Loucy (cell line): ENCODE measurements around the gene LUM.

Source experiments
- H2AFZ ChIP-seq: fragments of 200-600 bp; sonication (generic); 2 replicates; pipeline ENCODE4 v1.6.0; 2016; ENCODE audit warnings: antibody characterized with exemption, mild to moderate bottlenecking, low read length, moderate library complexity
- H3F3A ChIP-seq: fragments of 200-600 bp; 2 replicates; pipeline ENCODE4 v1.6.0; 2016; ENCODE audit warnings: antibody characterized with exemption, low read depth, mild to moderate bottlenecking
- H3K27me3 ChIP-seq: fragments of 200-600 bp; sonication (generic); 2 replicates; pipeline ENCODE4 v1.6.1; 2014; ENCODE audit warnings: low read length, mild to moderate bottlenecking; ENCODE audit not compliant: insufficient read depth, poor library complexity, severe bottlenecking
- H3K36me3 ChIP-seq: fragments of 200-600 bp; sonication (generic); 2 replicates; pipeline ENCODE4 v1.6.1; 2016; ENCODE audit warnings: low read length; ENCODE audit not compliant: insufficient read depth
- H3K4me1 ChIP-seq: fragments of 200-600 bp; sonication (generic); 2 replicates; pipeline ENCODE4 v1.5.1; 2014; ENCODE audit warnings: low read length, mild to moderate bottlenecking; ENCODE audit not compliant: insufficient read depth, poor library complexity, severe bottlenecking
- H3K4me2 ChIP-seq: fragments of 200-600 bp; sonication (generic); 2 replicates; pipeline ENCODE4 v1.6.0; 2014; ENCODE audit warnings: antibody characterized with exemption, low read length, low read depth, mild to moderate bottlenecking; ENCODE audit not compliant: poor library complexity, severe bottlenecking
- H3K4me3 ChIP-seq: fragments of 200-600 bp; sonication (generic); 2 replicates; pipeline ENCODE4 v1.5.1; 2014; ENCODE audit warnings: low read length, mild to moderate bottlenecking, mixed read lengths; ENCODE audit not compliant: poor library complexity, severe bottlenecking
- H3K79me2 ChIP-seq: fragments of 200-600 bp; sonication (generic); 2 replicates; pipeline ENCODE4 v1.6.1; 2014; ENCODE audit warnings: low read length; ENCODE audit not compliant: insufficient read depth
- H3K9ac ChIP-seq: fragments of 200-600 bp; sonication (generic); 2 replicates; pipeline ENCODE4 v1.6.0; 2014; ENCODE audit warnings: mild to moderate bottlenecking, low read depth, low read length, moderate library complexity; ENCODE audit not compliant: poor library complexity, severe bottlenecking
- H3K9me2 ChIP-seq: fragments of 200-600 bp; sonication (generic); replicated peaks from 2 replicates; pipeline ENCODE4 v1.6.1; 2016; ENCODE audit warnings: low read depth, low read length, mixed read lengths
- H3K9me3 ChIP-seq: fragments of 200-600 bp; sonication (generic); 2 replicates; pipeline ENCODE4 v1.6.1; 2014; ENCODE audit warnings: mild to moderate bottlenecking, antibody characterized with exemption, low read length, low read depth; ENCODE audit not compliant: insufficient read depth
- H4K20me1 ChIP-seq: fragments of 200-600 bp; sonication (generic); 2 replicates; pipeline ENCODE4 v1.6.0; 2014; ENCODE audit warnings: antibody characterized with exemption, low read length, mild to moderate bottlenecking; ENCODE audit not compliant: insufficient read depth, poor library complexity, severe bottlenecking
- CTCF ChIP-seq: fragments of 200-600 bp; sonication (generic); conservative IDR thresholded peaks from 2 replicates; pipeline ENCODE4 v1.5.1; 2014; ENCODE audit warnings: mild to moderate bottlenecking, antibody characterized with exemption, low read length
- EZH2phosphoT487 ChIP-seq: fragments of 200-600 bp; IDR thresholded peaks from 2 replicates; pipeline ENCODE4 v1.6.1; 2018; ENCODE audit warnings: antibody characterized with exemption, mild to moderate bottlenecking, moderate library complexity, borderline replicate concordance

Gene LUM

GRCh38 chr12:91127751-91128150 is 16.5 kb upstream of the LUM start:
- Histone ChIP-seq H3K27me3 (no peaks in the 10 kb centered on the region), H3K4me2 (no peak overlapping the region)

GRCh38 chr12:91127306-91127705 is 16.0 kb upstream of the LUM start:
- Histone ChIP-seq H3K79me2 (no peaks in the 10 kb centered on the region), H3K9me3 (no peaks in the 10 kb centered on the region), H3K4me3 (no peak overlapping the region), H3K27me3 (no peaks in the 10 kb centered on the region), H4K20me1 (no peaks in the 10 kb centered on the region), H3K9ac (no peak overlapping the region), H3K9me2 (no peaks in the 10 kb centered on the region), H3F3A (no peaks in the 10 kb centered on the region), H3K4me2 (no peak overlapping the region), H3K36me3 (no peaks in the 10 kb centered on the region), H3K4me1 (no peaks in the 10 kb centered on the region), H2AFZ (no peak overlapping the region)
- TF ChIP-seq CTCF = no peak

More at GRCh38 chr12:91127751-91128150, 16.5 kb upstream of the LUM start:
- H3K4me1 ChIP-seq = no peaks in the 10 kb centered on the region
- H2AFZ ChIP-seq = no peak overlapping the region
- no peaks in the 10 kb centered on the region for H4K20me1 ChIP-seq
- H3K79me2 ChIP-seq = no peaks in the 10 kb centered on the region
- no peaks in the 10 kb centered on the region for H3K36me3 ChIP-seq
- H3K4me3 ChIP-seq = no peak overlapping the region
- no peaks in the 10 kb centered on the region for H3K9me3 ChIP-seq
- H3K9ac ChIP-seq = no peak overlapping the region
- no peaks in the 10 kb centered on the region for H3F3A ChIP-seq
- no peak for TF ChIP-seq EZH2phosphoT487
- TF ChIP-seq CTCF = no peak
- no peaks in the 10 kb centered on the region for H3K9me2 ChIP-seq

- no peak overlapping the region for H2AFZ ChIP-seq
- H4K20me1 ChIP-seq = no peaks in the 10 kb centered on the region
- no peaks in the 10 kb centered on the region for H3K9me2 ChIP-seq
- no peaks in the 10 kb centered on the region for H3K79me2 ChIP-seq
- H3K36me3 ChIP-seq = no peaks in the 10 kb centered on the region
- no peak overlapping the region for H3K4me2 ChIP-seq
- no peak overlapping the region for H3K9ac ChIP-seq
- H3K4me3 ChIP-seq = no peak overlapping the region
- no peaks in the 10 kb centered on the region for H3F3A ChIP-seq
- TF ChIP-seq CTCF = no peak
- TF ChIP-seq EZH2phosphoT487 = no peak
- H3K27me3 ChIP-seq = no peaks in the 10 kb centered on the region
- no peaks in the 10 kb centered on the region for H3K4me1 ChIP-seq
- no peaks in the 10 kb centered on the region for H3K9me3 ChIP-seq
Observed at GRCh38 chr12:91126516-91126915, 15.2 kb upstream of the LUM start.
